Stimulated activated CD4-positive, alpha-beta T cell treated with anti-CD3 and anti-CD28 coated beads, Interleukin-1b, Interleukin-23, amount 100 ng/mL, for 4 hours (primary cell): ENCODE measurements around the gene CDK8.

ENCODE experiments used
- DNase-seq, 2 donors: peaks; one replicate each; pipeline ENCODE4 v3.0.0-alpha.2; 2020; ENCODE audit warnings: low read depth in 2 of 2

CDK8 gene

GRCh38 chr13:26442541-26442940 lies 188.6 kb downstream of the CDK8 start:
- no peak for DNase-seq

- DNase-seq, result no peak
These were observed 191.2 kb downstream of the CDK8 start for GRCh38 chr13:26445092-26445491.

- DNase-seq, result no peak
These were observed 192.8 kb downstream of the CDK8 start for GRCh38 chr13:26446751-26447150.

- DNase-seq, result no peak
These were observed 194.1 kb downstream of the CDK8 start for GRCh38 chr13:26448032-26448431.

GRCh38 chr13:26449063-26449848 lies 195.3 kb downstream of the CDK8 start:
- no peak for DNase-seq
